ENCODE data around the gene ZAR1.

The ZAR1 gene

DNA sequence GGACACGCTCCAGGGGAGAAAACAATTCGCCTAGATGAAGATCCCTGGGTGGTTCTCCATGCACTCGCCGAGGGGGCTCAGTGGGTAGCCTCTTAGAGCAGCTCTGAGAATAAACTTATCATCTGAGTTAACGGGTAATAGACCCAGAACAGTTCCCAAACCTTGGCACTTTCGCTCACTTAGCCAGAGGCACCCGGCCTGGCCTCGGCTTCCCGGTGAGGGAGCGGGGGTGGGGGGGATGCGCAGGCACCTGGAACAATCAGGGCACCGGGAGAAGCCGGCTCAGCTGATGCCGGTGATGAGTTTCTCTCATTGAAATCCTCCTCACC, 405 bp upstream of the ZAR1 start:
- no peak for DNase-seq

- no peak for DNase-seq
Measured at GRCh38 chr4:48490680-48491513, 845 bp downstream of the ZAR1 start.

- DNase-seq: no peak
Measured at GRCh38 chr4:48491514-48492176, 1.6 kb downstream of the ZAR1 start.

DNA sequence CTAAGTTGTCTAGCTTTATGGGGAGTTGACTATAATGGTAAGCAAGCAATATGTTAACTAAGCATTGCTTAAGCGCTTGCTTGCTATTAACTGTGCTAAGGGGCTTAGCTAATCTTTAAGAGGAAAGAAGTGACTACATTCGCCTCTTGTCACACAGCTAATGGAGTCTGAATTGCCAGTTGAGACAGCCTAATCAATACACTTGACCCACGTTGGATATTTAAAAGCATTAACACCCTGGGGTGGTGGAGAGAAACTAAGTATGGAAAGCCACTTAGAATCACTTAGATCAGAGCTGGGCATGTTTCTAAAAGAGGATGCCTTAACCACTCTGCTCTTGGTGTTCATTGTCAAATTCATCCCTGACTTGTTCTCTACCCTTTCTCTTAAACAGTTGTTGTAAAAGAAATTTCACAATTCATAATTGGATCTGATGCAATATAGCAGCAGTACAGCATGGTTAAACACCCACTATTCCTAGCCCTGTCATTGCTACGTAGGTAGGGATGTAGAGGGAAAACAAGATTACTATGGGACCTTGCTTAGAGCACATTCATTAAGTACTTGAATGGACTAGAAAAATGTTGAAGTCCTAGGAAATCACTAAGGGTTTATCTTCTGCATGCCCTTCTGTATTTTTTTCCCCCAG, 3.5 kb downstream of the ZAR1 start:
- DNase-seq: no peak

GRCh38 chr4:48495941-48496340, 5.9 kb downstream of the ZAR1 start:
- no peak for DNase-seq

DNA sequence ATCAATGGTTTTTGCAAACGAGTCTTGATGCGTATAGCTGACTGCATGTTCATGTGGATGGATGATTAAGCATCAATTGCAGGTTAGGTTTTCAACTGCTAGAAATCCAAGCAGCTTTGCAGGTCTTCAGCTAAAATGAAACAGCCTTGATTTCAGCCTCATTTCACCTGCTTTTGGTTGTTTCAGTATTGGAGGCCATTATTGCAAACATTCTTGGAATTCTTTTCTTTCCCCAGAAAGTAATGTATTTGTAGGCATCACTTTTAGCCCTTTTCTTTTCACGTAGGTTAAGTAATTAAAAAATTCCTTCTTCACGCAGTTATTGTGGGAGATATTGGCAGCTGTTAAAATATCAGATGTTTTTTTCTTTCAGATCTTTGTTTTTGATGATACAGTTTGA, 8.8 kb downstream of the ZAR1 start:
- no peak for DNase-seq

DNA sequence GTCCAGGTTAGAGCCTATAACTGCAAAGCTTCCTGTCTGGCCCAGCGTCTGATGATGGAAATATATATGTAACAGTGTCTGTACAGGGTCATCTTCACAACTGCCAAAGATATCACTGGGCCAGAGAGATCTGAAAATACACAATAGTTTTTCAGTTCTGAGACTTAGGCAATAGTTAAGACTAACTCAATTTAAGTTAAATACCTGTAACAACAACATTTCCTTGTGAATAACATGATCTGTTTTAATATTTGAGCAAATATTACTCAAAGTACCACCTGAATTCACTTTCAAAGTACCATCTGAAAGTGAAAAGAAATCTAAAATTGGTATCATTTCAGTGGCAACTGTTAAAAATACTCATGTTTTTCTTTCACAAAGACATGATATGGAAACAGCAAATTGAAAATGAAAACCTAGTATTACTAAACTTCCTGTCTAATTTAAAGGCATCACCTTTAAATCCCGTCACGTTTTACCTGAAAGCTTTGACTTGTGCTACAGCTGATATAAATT, 9.6 kb downstream of the ZAR1 start:
- no peak for DNase-seq

- DNase-seq: no peak
Measured at GRCh38 chr4:48503233-48504025, 13.4 kb downstream of the ZAR1 start.

DNA sequence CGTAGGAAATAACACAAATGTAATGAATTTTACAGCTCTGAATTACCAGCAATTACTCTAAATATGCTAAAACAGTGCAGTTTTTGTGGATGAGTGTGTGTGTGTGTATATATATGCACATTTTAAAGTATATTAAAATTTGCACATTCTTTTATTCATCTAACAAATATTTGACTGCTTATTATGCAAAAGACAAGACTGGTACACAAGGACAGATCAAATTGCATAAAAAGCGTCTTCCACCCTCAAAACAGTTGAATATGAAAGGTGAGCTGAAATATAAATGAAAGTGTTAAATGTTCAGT, 13.9 kb downstream of the ZAR1 start:
- DNase-seq: no peak

GRCh38 chr4:48504352-48504751, 14.3 kb downstream of the ZAR1 start:
- DNase-seq: no peak

DNA sequence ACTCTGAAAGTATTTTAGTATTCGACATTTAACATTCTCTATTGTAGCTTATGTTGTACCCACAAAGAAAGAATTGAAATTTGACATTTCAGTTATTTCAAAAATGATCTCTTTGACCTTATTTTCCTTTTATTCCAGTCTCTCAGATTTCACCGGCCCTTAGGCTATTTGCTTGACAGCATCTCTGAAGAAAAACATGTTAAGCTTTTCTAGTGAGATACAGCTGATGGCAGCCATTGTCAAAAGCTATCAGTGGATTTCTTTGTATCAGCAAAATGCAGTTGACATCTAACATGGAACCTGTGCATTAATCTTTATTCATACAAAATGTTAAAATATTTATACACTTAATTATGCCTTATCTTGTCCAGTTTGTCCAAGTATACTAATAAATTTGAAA, 16.7 kb downstream of the ZAR1 start:
- no peak for DNase-seq

- peak in 2 of 58 donors; percentile 8 to 11 for DNase-seq
Measured at GRCh38 chr4:48509543-48509942, 19.5 kb downstream of the ZAR1 start.

- DNase-seq: no peak
Measured at GRCh38 chr4:48518143-48518542, 28.1 kb downstream of the ZAR1 start.

- no peak for DNase-seq
Measured at GRCh38 chr4:48526406-48526805, 36.4 kb downstream of the ZAR1 start.

GRCh38 chr4:48538358-48538757, 48.3 kb downstream of the ZAR1 start:
- no peak for DNase-seq

DNA sequence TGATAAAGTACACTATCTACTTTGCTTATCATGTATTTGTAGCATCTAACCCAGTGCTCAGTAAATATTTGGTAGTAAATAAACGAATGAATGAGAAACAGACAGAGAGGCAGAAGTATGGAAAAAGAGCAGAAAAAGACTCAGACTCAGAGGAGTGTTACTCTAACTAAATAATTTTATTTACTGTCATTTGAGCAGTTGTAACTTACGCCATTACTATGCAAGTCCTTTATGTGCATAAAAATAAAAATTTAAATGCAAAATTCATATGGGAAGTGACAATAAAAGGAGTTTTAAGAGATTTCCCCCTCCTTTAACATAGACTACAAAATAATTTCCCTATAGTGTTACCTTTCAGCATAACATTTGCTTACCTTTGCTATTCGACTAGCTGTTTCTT, 49.5 kb downstream of the ZAR1 start:
- DNase-seq: no peak

DNA sequence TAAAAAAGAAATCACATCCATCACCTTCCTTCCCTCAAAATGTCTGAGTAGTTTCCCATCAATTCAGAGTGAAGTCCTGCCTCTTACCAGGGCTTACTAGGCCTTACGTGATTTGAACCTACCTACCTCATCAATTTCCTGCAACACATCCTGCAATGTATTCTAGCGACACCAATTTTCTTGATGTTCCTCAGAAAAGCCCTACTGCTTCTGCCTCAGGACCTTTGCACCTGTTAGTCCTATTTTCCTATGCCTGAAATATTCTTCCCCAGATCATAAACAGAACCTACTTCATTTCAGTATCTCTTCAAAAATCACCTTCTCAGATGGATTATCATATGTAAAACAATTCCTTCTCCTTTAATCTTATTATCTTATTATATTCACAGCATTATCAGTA, 52.8 kb downstream of the ZAR1 start:
- no peak for DNase-seq

GRCh38 chr4:48543796-48544195, 53.7 kb downstream of the ZAR1 start:
- no peak for DNase-seq

Measured in anterior cingulate cortex (tissue), 58 donors.